GM12878 (cell line): ENCODE data around the gene NPL. TPM values are rescaled to one million over a fixed set of nuclear protein-coding genes. Genes with fewer than 3 reads are reported as not detected.

Experiments used
- ATAC-seq: fragments of 200-7000 bp; cut with Tn5 transposase; 3 replicates; pipeline ENCODE4 v1.9.1; 2020; ENCODE audit warnings: mild to moderate bottlenecking, moderate library complexity
- BruUV-seq: library from RNA; stranded (reverse); fragments of 400-500 nt; replicated peaks from 2 replicates; lab custom pipeline; 2021; lab: Mats Ljungman, UMichigan
- CTCF ChIA-PET: fragments of 300-600 bp; sonication (Branson Sonifier 250); formaldehyde crosslinking; extraction: SDS; loops from one replicate; lab custom pipeline; 2021; ENCODE audit warnings: inconsistent platforms; lab: Yijun Ruan, JAX
- POLR2A ChIA-PET: fragments of 350-600 bp; formaldehyde crosslinking; extraction: SDS; loops from one replicate; lab custom pipeline; 2021; ENCODE audit warnings: inconsistent platforms; lab: Charles Lee
- RAD21 ChIA-PET: fragments of 300-600 bp; sonication (Branson Sonifier 250); formaldehyde crosslinking; loops from one replicate; lab custom pipeline; 2023; ENCODE audit warnings: antibody characterized with exemption; ENCODE audit not compliant: unreplicated experiment; lab: Charles Lee
- SMC1A ChIA-PET: fragments of 300-600 bp; sonication (Branson Sonifier 250); formaldehyde crosslinking; loops from one replicate; lab custom pipeline; 2023; ENCODE audit not compliant: unreplicated experiment, uncharacterized antibody; lab: Charles Lee
- DNase-seq: peaks from one replicate; pipeline ENCODE4 v3.0.0-alpha.2; 2011; ENCODE audit warnings: low read depth, low spot score
- FAIRE-seq: peaks from 3 replicates; lab custom pipeline; 2011; peaks lifted over from hg19 to GRCh38; lab: Jason Lieb, UNC
- H2AFZ ChIP-seq: 2 replicates; pipeline ENCODE4 v1.6.0; 2011; ENCODE audit warnings: low read depth, low read length, control low read depth; ENCODE audit not compliant: control insufficient read depth
- H3K27ac ChIP-seq: 2 replicates; pipeline ENCODE4 v1.5.1; 2011; ENCODE audit warnings: control low read depth; ENCODE audit not compliant: control insufficient read depth, insufficient read depth
- H3K27me3 ChIP-seq, 2 experiments: replicated peaks in 1 of 2; 2 replicates each; pipeline versions ENCODE4 v1.6.0 to v1.6.1; 2011; ENCODE audit warnings: low read length in 1 of 2; ENCODE audit not compliant: control insufficient read depth in 2 of 2, insufficient read depth in 2 of 2
- H3K36me3 ChIP-seq, 2 experiments: 2 replicates each; pipeline ENCODE4 v1.5.1; 2011; ENCODE audit warnings: low read length in 1 of 2; ENCODE audit not compliant: control insufficient read depth in 2 of 2, insufficient read depth in 2 of 2
- H3K4me1 ChIP-seq: 2 replicates; pipeline ENCODE4 v1.6.1; 2011; ENCODE audit warnings: mild to moderate bottlenecking, low read length, moderate library complexity, mixed read lengths; ENCODE audit not compliant: control insufficient read depth, insufficient read depth
- H3K4me2 ChIP-seq: 2 replicates; pipeline ENCODE4 v1.6.0; 2011; ENCODE audit warnings: control low read depth; ENCODE audit not compliant: control insufficient read depth, insufficient read depth
- H3K4me3 ChIP-seq: fragments of 200-600 bp; sonication (generic); 2 replicates; pipeline ENCODE4 v1.5.1; 2016
- H3K79me2 ChIP-seq: 2 replicates; pipeline ENCODE4 v1.6.0; 2011; ENCODE audit warnings: low read length; ENCODE audit not compliant: control insufficient read depth, insufficient read depth
- H3K9ac ChIP-seq: 2 replicates; pipeline ENCODE4 v1.8.0; 2011; ENCODE audit warnings: low read length, control low read depth, mixed read lengths; ENCODE audit not compliant: control insufficient read depth, insufficient read depth
- H3K9me3 ChIP-seq: replicated peaks from 3 replicates; pipeline ENCODE4 v1.5.1; 2011; ENCODE audit warnings: mild to moderate bottlenecking, low read length; ENCODE audit not compliant: control insufficient read depth, insufficient read depth
- H4K20me1 ChIP-seq: 2 replicates; pipeline ENCODE4 v1.6.0; 2011; ENCODE audit not compliant: control insufficient read depth, insufficient read depth
- CBX5 ChIP-seq: sonication (generic); IDR thresholded peaks from 2 replicates; pipeline ENCODE4 v1.6.1; 2016; ENCODE audit warnings: low read depth, moderate library complexity, mild to moderate bottlenecking, inconsistent platforms
- CREB1 ChIP-seq: IDR thresholded peaks from 2 replicates; pipeline ENCODE4 v1.6.1; 2012; ENCODE audit warnings: low read depth, mild to moderate bottlenecking, inconsistent platforms
- SIN3A ChIP-seq: IDR thresholded peaks from 2 replicates; pipeline ENCODE4 v1.6.1; 2012; ENCODE audit warnings: low read depth, low read length, improper control_type of control experiment
- SMAD1 ChIP-seq: fragments of 450-650 bp; IDR thresholded peaks from 2 replicates; pipeline ENCODE4 v1.6.1; 2018; ENCODE audit warnings: mild to moderate bottlenecking, low read depth; ENCODE audit not compliant: partially characterized antibody
- SRF ChIP-seq, 2 experiments: IDR thresholded peaks; 2 replicates each; pipeline ENCODE4 v1.6.1; 2011; ENCODE audit warnings: low read depth in 2 of 2, low read length in 2 of 2, mild to moderate bottlenecking in 1 of 2, moderate library complexity in 1 of 2
- TBL1XR1 ChIP-seq: IDR thresholded peaks from 2 replicates; pipeline ENCODE4 v1.6.1; 2012; ENCODE audit warnings: low read depth, low read length, improper control_type of control experiment
- WGBS: methylation state at CpG from one replicate; pipeline ENCODE4 v1.1.6; 2016; ENCODE audit warnings: low lambda C conversion rate; ENCODE audit not compliant: insufficient replicate concordance, insufficient coverage; ENCODE audit errors: missing lambda C conversion rate; 5-methylcytosine and 5-hydroxymethylcytosine counted together
- in situ Hi-C: fragments of 300-500 bp; cut with MboI; formaldehyde crosslinking; loops from 9 replicates; pipeline ENCODE4 v1.14.3; 2018; ENCODE audit warnings: mixed read lengths
- intact Hi-C: fragments of 100-400 bp; cut with micrococcal nuclease; formaldehyde crosslinking; loops from one replicate; pipeline ENCODE4 v1.14.2; 2022; ENCODE audit not compliant: unreplicated experiment
- polyA plus RNA-seq, 11 experiments: library from polyadenylated mRNA; depleted of rRNA in 4 of 11; unstranded in 6 of 11; stranded (reverse) in 5 of 11; fragments of >200 nt; fragmentation: Nextera tagmentation in 4 of 11; fragmentation: Illumina TruSeq in 1 of 11; extraction: Ambion mirVana in 4 of 11; extraction: Trizol in 1 of 11; gene quantifications; 1 replicate in 1 of 11; 2 replicates in 10 of 11; pipeline versions ENCODE4 v1.2.1 to v1.2.3, GENCODE V29; 2011 to 2016; ENCODE audit warnings: inconsistent platforms in 2 of 11, missing spikeins in 2 of 11, low read depth in 1 of 11
- total RNA-seq, 4 experiments: library from RNA; depleted of rRNA in 3 of 4; stranded (reverse); fragments of >200 nt in 3 of 4; fragmentation: Illumina TruSeq in 1 of 4; extraction: Trizol in 1 of 4; gene quantifications; 2 replicates each; pipeline versions ENCODE4 v1.2.1 to v1.2.3, GENCODE V29; 2013 to 2021
- TF ChIP-seq, protein P1 (sequence below): fragments of 450-650 bp; IDR thresholded peaks from 2 replicates; pipeline ENCODE4 v1.6.1; 2018; ENCODE audit warnings: mild to moderate bottlenecking, low read depth, moderate library complexity; ENCODE audit not compliant: partially characterized antibody
- TF ChIP-seq, protein P2 (sequence below): IDR thresholded peaks from 2 replicates; pipeline ENCODE4 v1.6.1; 2012; ENCODE audit warnings: low read depth, low read length, improper control_type of control experiment

NPL gene
- total and polyA plus RNA-seq, 10 of the 15 experiments (the other 5 are each of a cell fraction or from before 2014, with no cell fraction given): 5.3 to 19.2 (median 10.0) TPM

DNA sequence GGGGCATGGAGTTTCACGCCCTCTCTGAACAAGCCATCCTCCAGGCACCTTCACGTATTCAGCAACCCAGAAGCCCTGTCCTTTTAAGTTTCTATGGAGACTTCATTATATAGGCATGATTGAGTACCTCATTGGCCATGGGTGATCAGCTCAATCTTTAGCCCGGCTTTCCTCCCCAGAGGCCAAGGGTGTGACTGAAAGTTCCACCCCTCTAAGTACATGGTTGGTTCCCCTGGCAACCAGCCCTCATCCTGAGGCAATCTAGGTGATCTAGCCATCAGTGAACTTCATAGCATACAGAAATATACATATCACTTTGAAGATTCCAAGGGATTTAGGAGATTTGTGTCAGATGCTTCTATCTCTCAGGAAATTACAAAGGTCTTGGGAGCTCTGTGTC, 28.2 kb downstream of the NPL start:
- Histone ChIP-seq H3K27ac (no peak overlapping the region), H3K4me2 (no peak overlapping the region), H3K4me3 (no peak overlapping the region), H2AFZ (no peak overlapping the region), H3K9me3 (no peaks in the 10 kb centered on the region), H3K36me3 (no peaks in the 10 kb centered on the region)
- intact Hi-C loops (no loop called here), in situ Hi-C loops (no loop called here)
- FAIRE-seq (no peak), DNase-seq (no peak)
- 65% methylated on average over 3 of the region's 3 CpGs for WGBS
- CTCF ChIA-PET: no interaction called here
- SMC1A ChIA-PET: interaction anchor here (1.6 kb wide), 1 partner anchor 26 kb away, joined by 3 read pairs; no protein-coding TSS in a partner anchor
- TF ChIP-seq SRF (IDR thresholded peaks at IDR 0.05; ENCODE audit: low read depth in 2 of 2, low read length in 2 of 2) (no peak), CBX5 (no peak), TBL1XR1 (no peak), SIN3A (no peak), CREB1 (no peak), SMAD1 (no peak)
- TF ChIP-seq, protein P1, sequence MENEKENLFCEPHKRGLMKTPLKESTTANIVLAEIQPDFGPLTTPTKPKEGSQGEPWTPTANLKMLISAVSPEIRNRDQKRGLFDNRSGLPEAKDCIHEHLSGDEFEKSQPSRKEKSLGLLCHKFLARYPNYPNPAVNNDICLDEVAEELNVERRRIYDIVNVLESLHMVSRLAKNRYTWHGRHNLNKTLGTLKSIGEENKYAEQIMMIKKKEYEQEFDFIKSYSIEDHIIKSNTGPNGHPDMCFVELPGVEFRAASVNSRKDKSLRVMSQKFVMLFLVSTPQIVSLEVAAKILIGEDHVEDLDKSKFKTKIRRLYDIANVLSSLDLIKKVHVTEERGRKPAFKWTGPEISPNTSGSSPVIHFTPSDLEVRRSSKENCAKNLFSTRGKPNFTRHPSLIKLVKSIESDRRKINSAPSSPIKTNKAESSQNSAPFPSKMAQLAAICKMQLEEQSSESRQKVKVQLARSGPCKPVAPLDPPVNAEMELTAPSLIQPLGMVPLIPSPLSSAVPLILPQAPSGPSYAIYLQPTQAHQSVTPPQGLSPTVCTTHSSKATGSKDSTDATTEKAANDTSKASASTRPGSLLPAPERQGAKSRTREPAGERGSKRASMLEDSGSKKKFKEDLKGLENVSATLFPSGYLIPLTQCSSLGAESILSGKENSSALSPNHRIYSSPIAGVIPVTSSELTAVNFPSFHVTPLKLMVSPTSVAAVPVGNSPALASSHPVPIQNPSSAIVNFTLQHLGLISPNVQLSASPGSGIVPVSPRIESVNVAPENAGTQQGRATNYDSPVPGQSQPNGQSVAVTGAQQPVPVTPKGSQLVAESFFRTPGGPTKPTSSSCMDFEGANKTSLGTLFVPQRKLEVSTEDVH: no peak
- TF ChIP-seq, protein P2, sequence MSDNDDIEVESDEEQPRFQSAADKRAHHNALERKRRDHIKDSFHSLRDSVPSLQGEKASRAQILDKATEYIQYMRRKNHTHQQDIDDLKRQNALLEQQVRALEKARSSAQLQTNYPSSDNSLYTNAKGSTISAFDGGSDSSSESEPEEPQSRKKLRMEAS: no peak
- TF ChIP-seq, all 136 proteins: peak for 0
- Histone ChIP-seq H4K20me1 (no peaks in the 10 kb centered on the region), H3K9ac (no peak overlapping the region), H3K4me1 (no peaks in the 10 kb centered on the region), H3K27me3 (no peaks in the 10 kb centered on the region), H3K79me2 (no peaks in the 10 kb centered on the region)
- no TSS peak for BruUV-seq
- ChIA-PET POLR2A (no interaction called here), RAD21 (no interaction called here)
- ATAC-seq: peak; percentile 43
